HL-60/S4 (cell line): ENCODE data around the gene TBCCD1.
"Not testable (repeated sequence)": the region's sequence is repeated elsewhere in the genome, so short reads cannot be mapped to it uniquely, and the experiment has no call there.

ENCODE experiments used
- in situ Hi-C: fragments of 300-500 bp; cut with MboI; formaldehyde crosslinking; loops from 2 replicates; pipeline ENCODE4 v1.14.3; 2022; ENCODE audit warnings: low sequenced_read_pairs

The TBCCD1 gene

GRCh38 chr3:186520957-186521842, 45.9 kb downstream of the TBCCD1 start:
- in situ Hi-C loops: no loop called here

GRCh38 chr3:186520431-186520830, 46.7 kb downstream of the TBCCD1 start:
- in situ Hi-C loops: no loop called here

GRCh38 chr3:186519021-186519658, 48.0 kb downstream of the TBCCD1 start:
- in situ Hi-C loops: no loop called here

GRCh38 chr3:186517218-186517617, 49.9 kb downstream of the TBCCD1 start:
- in situ Hi-C loops: no loop called here

- in situ Hi-C loops: no loop called here
Observed at GRCh38 chr3:186516646-186517045, 50.5 kb downstream of the TBCCD1 start.

- in situ Hi-C loops: no loop called here
Observed at GRCh38 chr3:186515125-186515524, 52.0 kb downstream of the TBCCD1 start.

GRCh38 chr3:186514296-186515002, 52.7 kb downstream of the TBCCD1 start:
- in situ Hi-C loops: no loop called here

GRCh38 chr3:186513386-186513785, 53.8 kb downstream of the TBCCD1 start:
- in situ Hi-C loops: no loop called here

GRCh38 chr3:186512570-186513302, 54.4 kb downstream of the TBCCD1 start:
- in situ Hi-C loops: no loop called here

GRCh38 chr3:186511702-186512101, 55.4 kb downstream of the TBCCD1 start:
- in situ Hi-C loops: no loop called here

- in situ Hi-C loops: no loop called here
Observed at GRCh38 chr3:186511245-186511644, 55.9 kb downstream of the TBCCD1 start.

- in situ Hi-C loops: no loop called here
Observed at GRCh38 chr3:186510374-186511079, 56.6 kb downstream of the TBCCD1 start.

- in situ Hi-C loops: no loop called here
Observed at GRCh38 chr3:186509423-186509822, 57.7 kb downstream of the TBCCD1 start.

GRCh38 chr3:186506857-186507256, 60.3 kb downstream of the TBCCD1 start:
- in situ Hi-C loops: no loop called here

GRCh38 chr3:186506191-186506739, 60.9 kb downstream of the TBCCD1 start:
- in situ Hi-C loops: no loop called here

GRCh38 chr3:186502966-186503712, 64.0 kb downstream of the TBCCD1 start:
- in situ Hi-C loops: no loop called here

- in situ Hi-C loops: no loop called here
Observed at GRCh38 chr3:186502138-186502948, 64.8 kb downstream of the TBCCD1 start.

- in situ Hi-C loops: not testable (repeated sequence)
Observed at GRCh38 chr3:186499949-186500348, 67.2 kb downstream of the TBCCD1 start.
